T-helper 17 cell (primary cell): Measurements from ENCODE around the gene NUDT16L1. TPM values are rescaled to one million over a fixed set of nuclear protein-coding genes. Genes with fewer than 3 reads are reported as not detected.
A peak's percentile ranks its signal among the peaks of the same experiment; 100 is the strongest.

Source experiments
- ATAC-seq: fragments of 150-1000 bp; cut with Tn5 transposase; 2 replicates; pipeline ENCODE4 v1.10.0; 2021; ENCODE audit warnings: mild to moderate bottlenecking, moderate library complexity
- DNase-seq, 3 donors: peaks; one replicate each; pipeline versions ENCODE4 v3.0.0 to v3.0.0-alpha.2; 2020 to 2021
- H3K9me3 ChIP-seq: one replicate; pipeline ENCODE4 v1.7.0; 2013; ENCODE audit warnings: low read length, mild to moderate bottlenecking; ENCODE audit not compliant: control insufficient read depth, poor library complexity, severe bottlenecking
- H3K27ac Mint-ChIP-seq: one replicate; pipeline ENCODE4 v1.8.0; 2022; ENCODE audit warnings: mild to moderate bottlenecking, moderate library complexity, mixed read lengths
- H3K27me3 Mint-ChIP-seq: one replicate; pipeline ENCODE4 v1.8.0; 2022; ENCODE audit warnings: mixed read lengths
- H3K36me3 Mint-ChIP-seq: one replicate; pipeline ENCODE4 v1.8.0; 2022; ENCODE audit warnings: low read depth, mixed read lengths
- H3K4me1 Mint-ChIP-seq: one replicate; pipeline ENCODE4 v1.8.0; 2022; ENCODE audit warnings: mild to moderate bottlenecking, mixed read lengths
- H3K4me3 Mint-ChIP-seq: one replicate; pipeline ENCODE4 v1.8.0; 2022; ENCODE audit warnings: mild to moderate bottlenecking, moderate library complexity, mixed read lengths
- total RNA-seq, 4 donors: library from RNA in 2 of 4; stranded (reverse) in 2 of 4; gene quantifications; one replicate each; pipeline ENCODE4 v1.2.3 and lab custom pipeline; 2022 to 2026

Gene NUDT16L1
- total RNA-seq, 2 donors from 2014 or later = 44.7 to 49.6 TPM

DNA sequence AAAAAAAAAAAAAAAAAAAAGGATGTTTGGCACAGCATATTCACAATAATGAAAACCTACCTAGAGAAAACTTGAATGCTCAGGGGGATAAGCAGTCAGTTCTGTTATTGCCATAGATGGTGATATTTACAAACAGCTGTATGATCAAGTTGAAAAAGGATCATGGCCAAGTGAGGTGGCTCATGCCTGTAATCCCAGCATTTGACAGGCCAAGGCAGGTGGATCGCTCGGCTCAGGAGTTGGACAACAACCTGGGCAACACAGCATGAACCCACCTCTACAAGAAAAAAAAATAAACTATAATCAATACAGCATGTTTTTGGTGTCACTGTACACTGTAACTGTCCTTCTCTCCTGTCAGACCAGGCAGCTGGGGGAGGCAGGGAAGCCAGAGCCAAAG lies 21.6 kb downstream of the NUDT16L1 start:
- peaks cover 4% of the 10 kb centered on the region for H3K4me1 Mint-ChIP-seq
- H3K9me3 ChIP-seq = no peaks in the 10 kb centered on the region
- no peaks in the 10 kb centered on the region for H3K27me3 Mint-ChIP-seq
- H3K4me3 Mint-ChIP-seq = no peak overlapping the region
- DNase-seq = no peak
- peaks cover 2% of the 10 kb centered on the region for H3K36me3 Mint-ChIP-seq
- H3K27ac Mint-ChIP-seq = peak overlapping the region; percentile 85
- ATAC-seq = no peak

DNA sequence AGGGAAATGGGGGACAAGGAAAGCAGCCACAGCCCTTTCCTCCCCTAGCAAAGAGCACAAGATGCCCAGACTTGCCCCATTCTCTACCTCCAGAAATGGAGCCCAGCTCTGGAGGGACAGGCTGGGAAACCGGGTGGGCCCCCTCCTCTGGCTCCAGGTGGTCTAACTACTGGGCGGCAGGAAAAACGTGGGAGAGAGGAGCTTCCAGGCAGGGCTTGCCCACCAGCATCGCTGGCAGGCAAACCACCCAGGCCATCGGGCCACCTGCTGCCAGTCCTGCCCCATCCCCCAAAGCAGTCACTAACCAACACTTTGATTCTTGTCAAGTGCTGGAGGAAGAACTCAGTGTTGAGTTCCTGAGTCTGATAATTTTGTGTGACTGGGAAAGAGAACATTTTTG lies 25.1 kb downstream of the NUDT16L1 start:
- Mint-ChIP-seq H3K27ac (no peak overlapping the region), H3K4me1 (peaks cover 4% of the 10 kb centered on the region), H3K36me3 (peaks cover 5% of the 10 kb centered on the region), H3K4me3 (no peak overlapping the region), H3K27me3 (no peaks in the 10 kb centered on the region)
- no peak for DNase-seq
- no peaks in the 10 kb centered on the region for H3K9me3 ChIP-seq
- no peak for ATAC-seq

DNA sequence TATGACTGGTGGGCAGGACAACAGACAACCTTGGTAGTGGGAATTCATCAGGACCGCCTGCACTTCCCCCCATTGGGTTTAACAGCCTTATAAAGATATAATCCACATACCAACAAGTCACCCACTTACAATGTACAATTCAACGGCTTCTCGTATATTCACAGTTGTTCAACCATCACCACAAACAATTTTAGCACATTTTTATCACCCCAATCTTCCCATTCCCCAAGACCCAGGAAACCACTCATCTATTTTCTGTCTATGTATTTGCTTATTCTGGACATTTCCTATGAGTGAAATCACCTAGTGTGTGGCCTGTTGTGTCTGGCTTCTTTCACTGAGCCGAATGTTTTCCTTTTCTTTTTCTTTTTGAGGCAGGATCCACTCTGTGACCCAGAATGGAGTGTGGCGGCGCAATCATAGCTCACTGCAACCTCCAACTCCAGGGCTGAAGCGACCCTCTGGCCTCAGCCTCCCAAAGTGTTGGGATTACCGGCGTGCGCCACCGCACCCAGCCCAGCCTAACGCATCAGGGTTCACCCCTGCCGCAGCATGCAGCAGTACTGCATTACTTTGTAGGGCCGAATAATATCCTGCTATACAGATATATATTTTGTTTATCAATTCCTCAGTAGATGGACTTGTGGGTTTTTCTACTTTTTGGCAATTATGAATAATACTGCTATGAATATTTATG lies 29.9 kb downstream of the NUDT16L1 start:
- H3K4me1 Mint-ChIP-seq = peaks cover 2% of the 10 kb centered on the region
- no peak for DNase-seq
- ATAC-seq = no peak
- H3K27ac Mint-ChIP-seq = no peak overlapping the region
- H3K9me3 ChIP-seq = no peaks in the 10 kb centered on the region
- H3K27me3 Mint-ChIP-seq = no peaks in the 10 kb centered on the region
- no peak overlapping the region for H3K4me3 Mint-ChIP-seq
- peaks cover 5% of the 10 kb centered on the region for H3K36me3 Mint-ChIP-seq

DNA sequence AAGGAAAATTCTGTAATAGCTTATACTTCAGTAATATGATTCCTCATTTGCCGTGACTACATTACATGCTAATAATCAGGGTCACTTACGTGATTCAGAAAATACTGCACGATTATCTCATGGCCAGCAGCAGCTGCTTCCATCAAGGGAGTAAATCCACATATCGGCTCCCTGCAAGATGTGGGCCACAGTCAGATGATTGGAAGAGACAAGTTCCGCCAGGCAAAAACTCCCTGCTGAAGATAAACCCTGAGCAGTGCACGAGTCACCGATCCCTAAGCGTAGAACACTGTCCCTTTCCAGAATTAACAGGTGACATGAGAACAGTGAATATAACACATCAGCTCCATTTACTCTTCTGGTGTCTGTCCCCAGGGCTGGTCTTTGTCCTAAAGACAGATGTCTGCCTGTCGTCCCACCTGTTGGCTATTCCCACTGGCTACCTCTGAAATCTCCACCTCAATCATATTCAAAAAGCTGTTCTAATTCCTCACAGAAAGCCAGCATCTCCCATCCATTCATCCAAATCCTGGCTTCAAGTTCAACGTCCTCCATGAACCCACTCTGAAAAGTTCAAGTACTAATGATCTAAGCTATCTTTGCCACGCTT lies 31.4 kb downstream of the NUDT16L1 start:
- Mint-ChIP-seq H3K4me3 (no peak overlapping the region), H3K36me3 (peaks cover 5% of the 10 kb centered on the region), H3K27me3 (no peaks in the 10 kb centered on the region), H3K4me1 (peaks cover 2% of the 10 kb centered on the region), H3K27ac (no peak overlapping the region)
- no peaks in the 10 kb centered on the region for H3K9me3 ChIP-seq
- DNase-seq = no peak
- ATAC-seq = no peak

DNA sequence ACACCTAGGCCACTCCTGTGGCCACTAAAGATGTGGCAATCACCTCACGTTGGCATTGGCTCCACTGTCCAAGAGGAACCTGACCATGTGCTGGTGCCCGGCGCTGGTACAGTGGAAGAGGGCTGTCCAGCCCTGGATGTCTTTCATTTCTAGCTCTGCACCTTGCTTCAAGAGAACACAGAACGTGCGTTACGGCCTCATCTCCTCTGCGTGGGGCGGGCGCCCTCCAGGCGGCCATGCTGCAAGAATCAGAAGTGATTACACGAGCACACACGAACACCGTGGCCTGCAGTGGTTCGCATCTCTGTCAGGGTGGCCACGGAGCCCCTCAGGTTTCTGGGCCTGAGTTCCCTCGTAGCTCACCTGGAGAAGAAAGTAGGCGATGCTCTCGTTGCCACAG lies 33.3 kb downstream of the NUDT16L1 start:
- no peaks in the 10 kb centered on the region for H3K9me3 ChIP-seq
- H3K4me1 Mint-ChIP-seq = peaks cover 6% of the 10 kb centered on the region
- DNase-seq (no peak), ATAC-seq (no peak)
- peaks cover 8% of the 10 kb centered on the region for H3K36me3 Mint-ChIP-seq
- no peaks in the 10 kb centered on the region for H3K27me3 Mint-ChIP-seq
- H3K4me3 Mint-ChIP-seq = no peak overlapping the region
- H3K27ac Mint-ChIP-seq = no peak overlapping the region

DNA sequence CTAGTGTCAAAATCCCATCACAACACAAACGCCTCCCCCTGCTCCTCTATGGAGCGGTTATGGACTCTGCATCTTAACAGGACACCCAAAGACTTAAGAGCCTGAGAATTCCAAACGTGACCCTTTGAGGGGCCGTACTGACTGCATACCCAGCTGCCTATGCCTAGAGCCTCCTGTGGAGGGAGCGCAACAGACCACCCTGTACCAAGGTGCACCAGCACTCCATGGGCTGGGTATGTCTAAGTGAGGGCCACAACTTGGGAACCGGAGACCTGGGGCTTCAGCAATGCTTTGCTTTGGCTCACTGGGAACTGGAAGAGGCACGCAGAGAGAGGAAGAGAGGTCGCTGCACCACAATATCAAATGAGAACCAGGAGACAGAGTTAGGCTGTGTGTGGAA lies 35.3 kb downstream of the NUDT16L1 start:
- H3K27ac Mint-ChIP-seq = peak overlapping the region; percentile 65
- DNase-seq (no peak), ATAC-seq (no peak)
- H3K9me3 ChIP-seq = no peaks in the 10 kb centered on the region
- no peaks in the 10 kb centered on the region for H3K27me3 Mint-ChIP-seq
- no peak overlapping the region for H3K4me3 Mint-ChIP-seq
- H3K36me3 Mint-ChIP-seq = peaks cover 2% of the 10 kb centered on the region
- peaks cover 13% of the 10 kb centered on the region for H3K4me1 Mint-ChIP-seq

DNA sequence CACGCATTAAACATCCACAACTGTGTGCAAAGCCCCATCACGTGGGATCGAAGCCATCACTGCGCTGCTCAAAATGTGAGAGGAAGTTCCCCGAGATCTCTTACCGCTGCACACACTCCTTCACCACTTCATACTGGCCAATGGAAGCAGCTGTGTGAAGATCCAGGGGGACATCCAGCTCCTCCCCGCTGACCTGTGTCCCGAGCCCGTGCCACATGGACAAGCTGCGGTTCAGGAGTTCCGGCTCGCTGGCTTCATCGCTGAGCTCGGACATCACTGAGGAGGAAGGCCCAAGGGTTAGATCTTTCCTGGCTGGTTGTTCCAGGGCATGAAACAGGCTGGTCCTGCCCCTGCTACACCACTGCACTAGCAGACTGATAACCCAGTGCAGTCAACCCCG lies 36.5 kb downstream of the NUDT16L1 start:
- no peaks in the 10 kb centered on the region for H3K9me3 ChIP-seq
- Mint-ChIP-seq H3K27ac (no peak overlapping the region), H3K36me3 (peaks cover 2% of the 10 kb centered on the region), H3K4me1 (peaks cover 16% of the 10 kb centered on the region), H3K4me3 (no peak overlapping the region), H3K27me3 (no peaks in the 10 kb centered on the region)
- ATAC-seq (no peak), DNase-seq (no peak)

DNA sequence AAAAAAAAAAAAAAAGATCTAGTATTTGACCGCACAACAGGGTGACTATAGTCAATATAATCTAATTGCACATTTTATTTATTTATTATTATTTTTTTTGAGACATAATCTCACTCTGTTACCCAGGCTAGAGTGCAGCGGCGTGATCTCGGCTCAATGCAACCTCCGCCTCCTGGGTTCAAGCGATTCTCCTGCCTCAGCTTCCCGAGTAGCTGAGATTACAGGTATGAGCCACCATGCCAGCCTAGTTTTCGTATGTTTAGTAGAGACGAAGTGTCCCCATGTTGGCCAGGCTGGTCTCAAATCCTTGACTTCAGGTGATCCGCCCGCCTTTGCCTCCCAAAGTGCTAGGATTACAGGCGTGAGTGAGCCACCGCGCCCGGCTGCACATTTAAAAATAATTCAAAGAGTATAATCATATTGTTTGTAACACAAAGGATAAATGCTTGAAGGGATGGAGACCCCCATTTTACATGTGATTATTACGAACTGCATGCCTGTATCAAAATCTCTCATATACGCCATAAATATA lies 39.9 kb downstream of the NUDT16L1 start:
- H3K4me1 Mint-ChIP-seq = peaks cover 21% of the 10 kb centered on the region
- peaks cover 2% of the 10 kb centered on the region for H3K36me3 Mint-ChIP-seq
- DNase-seq (no peak), ATAC-seq (no peak)
- no peaks in the 10 kb centered on the region for H3K9me3 ChIP-seq
- peak overlapping the region; percentile 94 for H3K4me3 Mint-ChIP-seq
- no peaks in the 10 kb centered on the region for H3K27me3 Mint-ChIP-seq
- H3K27ac Mint-ChIP-seq = peak overlapping the region; percentile 85

DNA sequence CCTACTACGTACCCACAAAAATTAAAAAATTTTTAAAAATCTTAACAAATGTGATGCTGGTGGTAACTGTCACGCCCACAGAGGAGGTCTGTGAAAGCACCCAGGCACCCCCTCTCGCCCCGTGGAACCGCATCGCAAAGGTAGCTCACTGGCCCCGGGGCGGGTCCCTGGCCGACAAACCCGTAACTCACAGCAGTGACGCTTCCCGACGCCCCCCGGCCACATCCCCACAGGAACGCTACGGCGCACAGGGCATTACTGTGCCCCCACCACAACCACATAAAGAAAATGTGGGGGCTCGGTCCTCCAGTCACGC lies 40.3 kb downstream of the NUDT16L1 start:
- Mint-ChIP-seq H3K4me3 (peak overlapping the region; percentile 94), H3K4me1 (peaks cover 21% of the 10 kb centered on the region), H3K36me3 (peaks cover 2% of the 10 kb centered on the region), H3K27me3 (no peaks in the 10 kb centered on the region), H3K27ac (peak overlapping the region; percentile 85)
- ATAC-seq (peak; percentile 12), DNase-seq (no peak)
- H3K9me3 ChIP-seq = no peaks in the 10 kb centered on the region

DNA sequence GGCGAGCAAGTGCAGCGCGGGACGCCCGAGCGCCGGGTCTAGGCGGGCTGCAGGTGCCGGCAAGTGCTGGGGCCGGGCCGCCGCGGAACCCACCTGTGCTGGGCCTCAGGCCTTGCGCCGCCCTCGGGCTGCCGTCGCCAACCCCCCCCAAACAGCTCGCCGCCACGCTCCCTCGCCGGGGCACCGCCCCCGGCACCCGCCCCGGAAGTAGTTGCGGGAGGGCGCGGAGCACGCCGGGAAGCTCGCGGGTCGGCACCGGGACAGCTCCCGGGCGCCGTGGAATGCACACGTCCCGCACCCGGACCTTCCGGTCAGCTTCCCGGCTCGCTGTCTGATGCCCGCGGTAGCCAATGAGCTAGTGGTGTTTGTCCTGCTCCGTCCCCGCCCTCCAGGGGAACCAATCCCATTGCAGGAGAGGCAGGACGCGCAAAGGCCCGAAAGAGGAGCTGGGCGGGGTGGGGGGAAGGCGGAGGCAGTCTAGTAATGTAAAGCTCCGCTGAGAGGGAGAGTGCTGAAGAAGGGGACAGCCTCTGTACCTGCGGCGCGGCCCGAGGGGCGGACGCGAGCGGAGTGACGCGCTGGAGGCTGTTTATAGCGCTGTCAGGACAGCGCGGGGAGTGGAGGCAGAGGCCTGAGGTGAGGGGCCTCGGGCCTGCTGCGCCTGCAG lies 40.8 kb downstream of the NUDT16L1 start, which contains the start of the genes ANKS3 and DNAAF8:
TSS of gene ANKS3 (minus strand) at position 209 of the 667 bp plus-strand sequence. CDS start 4,122 bp downstream, outside the sequence.
TSS of gene DNAAF8 (plus strand) at position 475 of the 667 bp plus-strand sequence. CDS start 1,978 bp downstream, outside the sequence.
- DNase-seq = peak; percentile 66 to 80 (median 76)
- peak within 1 kb of the TSS; percentile 85 for H3K27ac Mint-ChIP-seq
- ATAC-seq = peak; percentile 82
- peaks cover 19% of the 10 kb centered on the region for H3K4me1 Mint-ChIP-seq
- H3K36me3 Mint-ChIP-seq = peaks cover 2% of the 10 kb centered on the region
- peak within 1 kb of the TSS; percentile 94 for H3K4me3 Mint-ChIP-seq
- H3K9me3 ChIP-seq = no peaks in the 10 kb centered on the region
- no peaks in the 10 kb centered on the region for H3K27me3 Mint-ChIP-seq

DNA sequence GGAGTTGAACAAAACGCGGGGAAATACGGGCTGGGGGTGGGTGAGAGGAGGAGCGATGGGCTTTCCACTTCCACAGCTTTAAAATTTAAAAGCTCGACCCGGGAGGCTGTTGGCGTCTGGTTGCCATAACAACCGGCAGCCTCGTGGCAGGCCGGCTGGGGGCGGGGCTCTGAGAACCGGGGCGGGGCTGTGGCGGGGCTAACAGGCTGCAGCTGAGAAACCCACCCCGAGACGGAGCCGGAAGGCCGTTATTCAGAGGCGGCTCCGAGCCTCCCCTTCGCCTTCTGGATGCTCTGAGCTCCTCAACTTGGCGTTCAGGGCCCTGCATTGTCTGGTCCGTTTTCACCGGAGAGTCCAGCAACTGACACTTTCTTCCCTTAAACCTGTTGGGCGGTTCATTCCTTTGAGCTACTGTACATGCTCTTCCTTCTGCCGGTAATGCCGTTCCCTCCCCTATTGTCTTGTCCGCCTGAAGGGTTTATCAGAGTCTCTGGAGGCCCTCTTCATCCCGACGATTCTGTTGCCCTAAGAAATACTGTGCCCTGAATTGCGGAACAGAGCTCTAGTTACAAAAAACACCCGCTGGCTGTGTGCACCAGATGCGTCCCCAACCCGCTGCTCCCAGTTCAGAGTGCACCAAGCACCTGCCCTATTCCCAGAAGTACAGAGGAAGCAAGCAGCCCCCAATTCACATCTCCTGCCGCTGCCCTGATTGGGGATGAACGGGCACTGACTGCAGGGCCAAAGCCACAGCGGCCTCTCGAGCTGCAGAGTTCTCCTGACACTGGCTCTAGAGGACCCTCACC lies 41.6 kb downstream of the NUDT16L1 start:
- Mint-ChIP-seq H3K4me3 (peak overlapping the region; percentile 94), H3K36me3 (peaks cover 2% of the 10 kb centered on the region), H3K27me3 (no peaks in the 10 kb centered on the region), H3K27ac (peak overlapping the region; percentile 85), H3K4me1 (peaks cover 19% of the 10 kb centered on the region)
- no peaks in the 10 kb centered on the region for H3K9me3 ChIP-seq
- peak; percentile 80 for ATAC-seq
- peak; percentile 88 to 94 (median 93) for DNase-seq

DNA sequence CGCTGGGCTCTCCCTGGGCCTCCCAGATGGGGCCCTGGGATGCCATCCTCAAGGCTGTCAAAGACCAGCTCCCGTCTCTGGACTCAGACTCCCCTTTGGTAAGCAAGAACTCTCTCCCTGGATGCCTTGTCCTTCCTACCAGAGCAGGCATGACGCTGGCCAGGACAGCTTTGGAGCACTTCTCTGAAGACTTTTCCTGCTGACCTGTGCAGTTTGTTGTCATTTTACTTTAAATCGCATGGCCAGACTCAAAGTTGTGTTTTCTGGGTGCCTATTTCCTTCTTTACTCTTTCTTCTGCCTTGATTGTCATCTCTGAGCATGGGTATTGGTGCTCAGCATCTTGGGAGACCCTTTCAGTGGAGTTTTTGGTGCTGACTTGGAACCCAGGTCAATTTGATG lies 43.2 kb downstream of the NUDT16L1 start:
- Mint-ChIP-seq H3K27ac (no peak overlapping the region), H3K4me3 (peak overlapping the region; percentile 70), H3K27me3 (no peaks in the 10 kb centered on the region), H3K36me3 (no peaks in the 10 kb centered on the region), H3K4me1 (peaks cover 16% of the 10 kb centered on the region)
- no peak for ATAC-seq
- H3K9me3 ChIP-seq = no peaks in the 10 kb centered on the region
- no peak for DNase-seq

DNA sequence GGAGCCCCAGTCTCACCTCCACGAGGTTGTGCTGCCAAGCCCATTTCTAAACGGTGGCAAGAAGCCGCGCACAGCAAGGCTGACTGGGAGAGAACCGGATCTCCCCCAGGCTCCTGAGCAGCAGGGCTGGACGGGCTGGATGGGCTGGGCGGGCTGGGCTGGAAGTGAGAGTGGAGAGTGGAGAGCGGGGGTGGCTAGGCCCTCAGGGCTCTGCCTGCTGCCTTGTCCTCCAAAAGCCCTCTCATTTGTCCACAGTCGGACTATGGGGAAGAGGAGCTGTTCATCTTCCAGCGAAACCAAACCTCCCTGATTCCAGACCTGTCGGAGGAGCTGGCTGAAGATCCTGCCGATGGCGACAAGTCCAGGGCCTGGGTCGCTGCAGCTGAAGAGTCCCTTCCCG lies 44.2 kb downstream of the NUDT16L1 start:
- ATAC-seq = no peak
- no peaks in the 10 kb centered on the region for H3K9me3 ChIP-seq
- Mint-ChIP-seq H3K4me3 (no peak overlapping the region), H3K27me3 (no peaks in the 10 kb centered on the region), H3K4me1 (peaks cover 11% of the 10 kb centered on the region), H3K27ac (no peak overlapping the region), H3K36me3 (no peaks in the 10 kb centered on the region)
- no peak for DNase-seq
